Gastrocnemius medialis (tissue), 4 donors: ENCODE results near the gene GRIN2C.

Experiments
- CTCF ChIP-seq, 5 experiments: fragments of 450-650 bp in 3 of 5; fragments of 200-600 bp in 2 of 5; sonication (generic) in 2 of 5; IDR thresholded peaks in 4 of 5; conservative IDR thresholded peaks in 1 of 5; 1 replicate in 4 of 5; 2 replicates in 1 of 5; pipeline ENCODE4 v1.5.1; 2016 to 2019; ENCODE audit warnings: antibody characterized with exemption in 5 of 5, mild to moderate bottlenecking in 3 of 5, moderate library complexity in 3 of 5
- POLR2A ChIP-seq, 2 donors: fragments of 450-650 bp; IDR thresholded peaks; one replicate each; pipeline ENCODE4 v1.6.1; 2017; ENCODE audit warnings: antibody characterized with exemption in 2 of 2, mild to moderate bottlenecking in 2 of 2, moderate library complexity in 2 of 2

- no peak for TF ChIP-seq CTCF (IDR thresholded peaks at IDR 0.05 in 4 of 5, conservative IDR thresholded peaks at IDR 0.05 in 1 of 5)
- no peak for TF ChIP-seq POLR2A (IDR thresholded peaks at IDR 0.05)
Measured at GRCh38 chr17:74814453-74814852, 45.2 kb downstream of the GRIN2C start.
